GM06990 (cell line): ENCODE data around the gene COL18A1.

Source experiments
- DNase-seq: peaks from one replicate; pipeline ENCODE4 v3.0.0-alpha.2; 2011; ENCODE audit not compliant: insufficient read length; ENCODE audit errors: extremely low read depth
- H3K27me3 ChIP-seq: replicated peaks from 2 replicates; pipeline ENCODE4 v1.6.0; 2011; ENCODE audit warnings: low read length; ENCODE audit not compliant: control insufficient read depth, insufficient read depth
- H3K36me3 ChIP-seq: 2 replicates; pipeline ENCODE4 v1.5.1; 2011; ENCODE audit warnings: low read length; ENCODE audit not compliant: control insufficient read depth, insufficient read depth
- H3K4me3 ChIP-seq: replicated peaks from 2 replicates; pipeline ENCODE4 v1.5.1; 2011; ENCODE audit warnings: low read depth, mild to moderate bottlenecking, control low read depth, low read length
- TF ChIP-seq, protein P1 (sequence below): IDR thresholded peaks from 2 replicates; pipeline ENCODE4 v1.5.1; 2011; ENCODE audit warnings: low read length, control low read depth, mild to moderate bottlenecking, inconsistent platforms; ENCODE audit not compliant: insufficient read depth, poor library complexity, severe bottlenecking

The COL18A1 gene

DNA sequence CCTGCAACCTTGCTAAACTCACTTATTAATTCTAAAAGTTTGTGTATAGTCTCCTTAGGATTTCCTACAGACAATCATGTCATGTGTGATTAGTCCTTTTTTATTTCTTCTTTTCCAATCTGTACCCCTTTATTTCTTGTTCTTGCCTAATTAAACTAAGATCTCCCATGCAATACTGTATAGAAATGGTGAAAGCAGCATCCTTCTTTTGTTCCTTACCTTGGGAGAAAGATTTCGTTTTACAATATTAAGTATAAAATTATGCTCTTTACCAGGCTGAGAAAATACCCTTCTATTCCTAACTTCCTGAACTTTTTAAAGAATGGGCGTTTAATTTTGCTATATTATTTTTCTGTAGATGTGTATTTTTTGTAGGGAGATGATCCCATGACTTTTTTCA, 7.6 kb upstream of the COL18A1 start:
- Histone ChIP-seq H3K4me3 (no peak overlapping the region), H3K36me3 (no peaks in the 10 kb centered on the region), H3K27me3 (no peaks in the 10 kb centered on the region)
- no peak for DNase-seq
- TF ChIP-seq, protein P1, sequence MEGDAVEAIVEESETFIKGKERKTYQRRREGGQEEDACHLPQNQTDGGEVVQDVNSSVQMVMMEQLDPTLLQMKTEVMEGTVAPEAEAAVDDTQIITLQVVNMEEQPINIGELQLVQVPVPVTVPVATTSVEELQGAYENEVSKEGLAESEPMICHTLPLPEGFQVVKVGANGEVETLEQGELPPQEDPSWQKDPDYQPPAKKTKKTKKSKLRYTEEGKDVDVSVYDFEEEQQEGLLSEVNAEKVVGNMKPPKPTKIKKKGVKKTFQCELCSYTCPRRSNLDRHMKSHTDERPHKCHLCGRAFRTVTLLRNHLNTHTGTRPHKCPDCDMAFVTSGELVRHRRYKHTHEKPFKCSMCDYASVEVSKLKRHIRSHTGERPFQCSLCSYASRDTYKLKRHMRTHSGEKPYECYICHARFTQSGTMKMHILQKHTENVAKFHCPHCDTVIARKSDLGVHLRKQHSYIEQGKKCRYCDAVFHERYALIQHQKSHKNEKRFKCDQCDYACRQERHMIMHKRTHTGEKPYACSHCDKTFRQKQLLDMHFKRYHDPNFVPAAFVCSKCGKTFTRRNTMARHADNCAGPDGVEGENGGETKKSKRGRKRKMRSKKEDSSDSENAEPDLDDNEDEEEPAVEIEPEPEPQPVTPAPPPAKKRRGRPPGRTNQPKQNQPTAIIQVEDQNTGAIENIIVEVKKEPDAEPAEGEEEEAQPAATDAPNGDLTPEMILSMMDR, result no peak

DNA sequence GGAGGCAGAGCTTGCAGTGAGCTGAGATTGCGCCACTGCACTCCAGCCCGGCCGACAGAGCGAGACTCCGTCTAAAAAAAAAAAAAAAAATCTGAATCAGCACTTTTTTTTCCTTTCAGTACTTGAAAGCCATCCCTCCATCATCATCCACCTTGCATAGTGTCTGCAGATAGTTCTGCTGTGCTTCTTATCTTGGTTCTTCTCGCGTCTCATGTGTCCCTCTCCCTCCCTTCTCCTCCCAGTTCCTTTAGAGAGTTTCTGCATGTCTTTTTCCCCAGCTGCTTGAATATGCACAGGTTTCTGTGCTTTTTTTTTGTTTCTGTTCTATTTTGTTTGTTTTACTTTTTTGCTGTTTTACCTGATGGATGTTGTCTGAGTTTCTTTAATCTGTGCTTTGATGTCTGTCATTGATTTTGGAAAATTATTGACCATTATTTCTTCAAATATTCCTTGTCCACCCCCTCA, 3.9 kb upstream of the COL18A1 start:
- DNase-seq, result no peak
- TF ChIP-seq, protein P1, result no peak
- H3K27me3 ChIP-seq, result peaks cover 4% of the 10 kb centered on the region
- no peak overlapping the region for H3K4me3 ChIP-seq
- no peaks in the 10 kb centered on the region for H3K36me3 ChIP-seq

DNA sequence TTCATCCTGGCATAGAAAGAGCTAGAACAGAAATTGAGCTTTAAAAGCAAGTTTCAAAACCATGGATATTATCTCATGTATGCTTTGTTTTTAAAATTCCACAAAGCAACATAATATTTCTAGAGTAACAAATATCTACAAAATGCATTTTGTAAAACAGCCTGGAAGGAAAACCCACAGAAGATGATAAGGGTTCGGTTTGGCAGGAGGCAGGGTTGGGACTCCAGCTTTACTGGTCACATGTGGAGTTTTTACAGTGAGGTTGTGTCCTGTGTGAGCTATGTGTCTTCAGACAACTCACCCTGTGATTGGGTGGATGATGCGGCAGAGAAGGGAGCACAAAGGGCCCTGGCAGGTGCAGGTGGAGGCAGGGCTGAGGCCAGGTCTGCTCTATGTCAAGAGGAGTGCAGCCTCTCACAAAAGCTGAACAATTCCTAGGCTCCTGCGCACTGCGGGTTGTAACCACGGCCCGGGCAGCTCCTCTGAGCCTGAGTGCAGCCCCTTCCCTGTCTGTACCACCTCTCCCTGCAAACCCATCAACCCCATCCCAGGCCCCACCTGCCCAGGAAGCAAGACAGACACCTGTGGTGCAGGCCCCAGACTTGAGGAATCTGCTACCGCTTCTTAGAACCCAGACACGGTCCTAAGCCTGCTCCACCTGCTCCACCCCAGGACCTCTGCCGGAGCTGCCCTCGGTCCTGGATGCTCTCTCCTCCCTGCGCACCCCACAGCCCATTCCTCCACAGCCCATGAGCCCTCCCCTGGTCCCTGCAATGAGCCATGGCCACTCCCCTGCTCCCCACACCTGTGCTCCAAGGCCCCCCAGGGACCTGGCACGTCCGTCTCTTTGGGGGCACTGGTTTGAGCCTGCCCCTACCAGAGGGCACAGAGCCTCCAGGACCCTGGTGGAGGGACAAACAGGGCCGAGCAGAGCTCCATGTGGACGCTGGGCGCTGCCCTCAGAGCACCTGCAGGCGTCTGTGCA, 2.8 kb upstream of the COL18A1 start:
- Histone ChIP-seq H3K36me3 (no peaks in the 10 kb centered on the region), H3K27me3 (peaks cover 4% of the 10 kb centered on the region), H3K4me3 (no peak overlapping the region)
- no peak for DNase-seq
- TF ChIP-seq, protein P1, result no peak

DNA sequence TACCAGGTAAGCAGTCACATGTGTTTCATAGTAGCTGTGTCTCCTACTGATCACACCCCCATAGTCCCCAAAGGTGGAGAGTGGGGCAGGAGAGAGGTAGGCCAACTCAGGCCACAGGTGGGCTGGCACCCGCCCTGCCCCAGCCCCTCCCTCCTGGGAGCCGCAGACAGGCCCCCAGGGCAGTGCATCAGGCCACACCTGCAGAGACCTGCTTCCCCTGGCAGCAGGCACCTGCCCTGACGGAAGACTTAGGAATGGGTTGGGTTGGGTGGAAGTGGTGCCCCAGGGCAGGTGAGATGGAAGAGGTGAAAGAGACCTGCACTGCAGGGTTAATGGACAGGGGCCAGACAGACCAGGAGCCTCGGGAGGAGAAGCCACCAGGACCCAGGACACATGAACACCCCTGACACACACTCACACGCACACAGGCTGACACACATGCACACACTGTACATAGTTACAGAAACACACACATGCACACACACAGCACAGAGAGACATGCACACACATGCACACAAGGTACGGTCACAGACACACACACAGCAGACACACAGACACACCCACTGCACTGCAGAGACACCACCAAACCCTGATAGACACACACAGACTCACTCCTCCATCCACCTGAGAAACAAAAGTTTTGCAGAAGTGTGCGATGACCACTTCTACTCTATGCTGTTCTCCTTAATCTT, 1.7 kb upstream of the COL18A1 start:
- no peaks in the 10 kb centered on the region for H3K36me3 ChIP-seq
- no peak overlapping the region for H3K4me3 ChIP-seq
- no peak for DNase-seq
- peaks cover 4% of the 10 kb centered on the region for H3K27me3 ChIP-seq
- TF ChIP-seq, protein P1, result no peak

DNA sequence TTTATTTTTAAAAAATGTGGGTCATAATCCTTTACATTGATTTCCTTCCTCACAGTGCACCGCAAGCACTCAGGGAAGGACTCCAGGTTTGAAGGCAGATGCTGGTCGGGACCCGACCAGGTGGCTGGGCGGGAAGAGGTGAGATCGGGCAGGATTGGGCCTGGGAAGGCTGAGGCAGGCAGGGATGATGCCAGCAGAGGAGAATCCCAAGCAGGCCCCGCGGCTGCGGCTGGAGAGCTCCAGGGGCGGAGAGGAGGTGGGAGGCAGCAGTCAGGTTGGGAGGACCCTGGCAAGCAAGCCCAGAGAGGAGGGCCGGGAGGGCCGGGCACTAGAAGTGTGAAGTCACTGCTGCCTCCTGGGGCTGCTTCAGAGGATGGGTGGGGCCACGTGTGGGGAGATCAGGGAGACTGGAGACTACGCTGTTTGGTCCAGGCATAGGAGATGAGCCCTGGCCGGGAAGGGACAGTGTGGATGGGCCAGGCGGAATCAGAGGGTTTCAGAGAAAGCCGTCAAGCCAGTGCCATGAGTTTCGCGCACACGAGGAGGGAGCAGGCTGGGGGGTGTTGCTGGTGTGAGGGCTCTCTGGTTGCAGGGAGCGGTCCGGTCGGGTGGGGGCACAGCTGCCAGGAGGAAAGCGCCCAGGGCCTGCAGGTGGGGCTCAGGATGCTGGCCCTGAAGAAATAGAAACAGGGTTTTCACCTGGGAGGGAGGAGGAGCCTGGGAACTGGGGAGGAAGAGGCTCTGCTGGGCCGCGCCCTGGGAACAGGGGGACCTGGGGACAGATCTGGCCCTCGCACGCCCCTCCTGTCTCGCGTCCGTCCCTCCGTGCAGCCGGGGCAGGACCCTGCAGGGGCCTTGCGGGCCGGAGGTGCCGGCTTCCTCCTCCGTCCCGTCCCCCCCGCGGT, 888 bp upstream of the COL18A1 start:
- no peaks in the 10 kb centered on the region for H3K36me3 ChIP-seq
- DNase-seq, result no peak

More for the DNA sequence above, 888 bp upstream of the COL18A1 start:
- TF ChIP-seq, protein P1, result no peak
- H3K4me3 ChIP-seq, result no peak overlapping the region
- peaks cover 4% of the 10 kb centered on the region for H3K27me3 ChIP-seq
